Esophagus mucosa (tissue), 1 donor: ENCODE results near the gene KCNJ10. TPM values are rescaled to one million over a fixed set of nuclear protein-coding genes. Genes with fewer than 3 reads are reported as not detected.
"Not testable (repeated sequence)": the region's sequence is repeated elsewhere in the genome, so short reads cannot be mapped to it uniquely, and the experiment has no call there.

ENCODE experiments used
- ATAC-seq: fragments of 200-7000 bp; cut with Tn5 transposase; one replicate; pipeline ENCODE4 v1.9.1; 2020
- total RNA-seq: library from RNA; stranded (reverse); gene quantifications from one replicate; pipeline ENCODE4 v1.2.4, GENCODE V29; 2023
- donor health status: DM: yes; HTN: yes; CAD: no.

The KCNJ10 gene
- total RNA-seq = not detected

GRCh38 chr1:160069460-160070231 lies at the start of gene KCNJ10:
Gene KCNJ10, minus strand, starts transcription at chr1:160070160. Its CDS starts 27,628 bp downstream, at chr1:160042532.
- no peak for ATAC-seq

GRCh38 chr1:160118928-160119327 lies 49.0 kb upstream of the KCNJ10 start:
- no peak for ATAC-seq

- no peak for ATAC-seq
Observed at GRCh38 chr1:160117709-160118183, 47.8 kb upstream of the KCNJ10 start.

GRCh38 chr1:160117300-160117699 lies 47.3 kb upstream of the KCNJ10 start:
- ATAC-seq = no peak

- peak; percentile 82 for ATAC-seq
Observed at GRCh38 chr1:160116283-160117147, 46.6 kb upstream of the KCNJ10 start.

- no peak for ATAC-seq
Observed at GRCh38 chr1:160115545-160116282, 45.8 kb upstream of the KCNJ10 start, which contains the start of gene ATP1A2. Gene ATP1A2, plus strand, starts transcription at chr1:160115759. Its CDS starts 103 bp downstream, at chr1:160115862.

GRCh38 chr1:160114085-160114484 lies 44.1 kb upstream of the KCNJ10 start:
- ATAC-seq = no peak

- ATAC-seq = no peak
Observed at GRCh38 chr1:160113407-160113806, 43.4 kb upstream of the KCNJ10 start.

GRCh38 chr1:160112357-160112756 lies 42.4 kb upstream of the KCNJ10 start:
- no peak for ATAC-seq

- ATAC-seq = not testable (repeated sequence)
Observed at GRCh38 chr1:160111462-160111861, 41.5 kb upstream of the KCNJ10 start.

- ATAC-seq = no peak
Observed at GRCh38 chr1:160109686-160110085, 39.7 kb upstream of the KCNJ10 start.

- no peak for ATAC-seq
Observed at GRCh38 chr1:160108888-160109662, 39.1 kb upstream of the KCNJ10 start.

GRCh38 chr1:160107512-160107911 lies 37.6 kb upstream of the KCNJ10 start:
- no peak for ATAC-seq

- no peak for ATAC-seq
Observed at GRCh38 chr1:160105155-160105554, 35.2 kb upstream of the KCNJ10 start.

- ATAC-seq = no peak
Observed at GRCh38 chr1:160104486-160104885, 34.5 kb upstream of the KCNJ10 start.

- ATAC-seq = no peak
Observed at GRCh38 chr1:160103658-160104408, 33.9 kb upstream of the KCNJ10 start.

- ATAC-seq = no peak
Observed at GRCh38 chr1:160101717-160102522, 32.0 kb upstream of the KCNJ10 start.

GRCh38 chr1:160101037-160101716 lies 31.2 kb upstream of the KCNJ10 start:
- peak; percentile 37 for ATAC-seq

- ATAC-seq = no peak
Observed at GRCh38 chr1:160099716-160100375, 29.9 kb upstream of the KCNJ10 start.
